GM15510 (cell line): Measurements from ENCODE around the gene CCL13.

Source experiments
- POLR2A ChIP-seq: IDR thresholded peaks from 3 replicates; pipeline ENCODE4 v1.6.1; 2011; ENCODE audit warnings: borderline replicate concordance; ENCODE audit not compliant: insufficient read length; ENCODE audit errors: extremely low read depth

Gene CCL13

DNA sequence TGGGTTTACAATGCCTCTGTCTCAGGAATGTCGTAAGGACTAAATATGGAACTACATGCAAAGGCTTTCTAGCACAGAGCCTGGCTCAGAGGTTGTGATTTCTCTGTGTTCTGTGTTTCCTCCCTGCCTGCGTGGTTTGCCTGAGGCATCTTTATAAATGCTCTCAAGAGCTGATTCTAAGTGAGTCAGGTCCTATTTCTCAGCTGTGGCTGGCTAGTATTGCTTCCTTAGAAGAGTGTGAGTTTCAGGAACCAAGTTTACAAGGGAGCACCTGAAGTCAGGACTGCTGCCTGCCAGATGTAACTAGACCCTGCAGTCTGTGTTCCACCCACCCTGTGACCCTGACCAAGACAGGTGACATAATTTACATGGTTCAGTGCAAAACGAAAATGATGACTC, 14.7 kb downstream of the CCL13 start:
- no peak for TF ChIP-seq POLR2A

DNA sequence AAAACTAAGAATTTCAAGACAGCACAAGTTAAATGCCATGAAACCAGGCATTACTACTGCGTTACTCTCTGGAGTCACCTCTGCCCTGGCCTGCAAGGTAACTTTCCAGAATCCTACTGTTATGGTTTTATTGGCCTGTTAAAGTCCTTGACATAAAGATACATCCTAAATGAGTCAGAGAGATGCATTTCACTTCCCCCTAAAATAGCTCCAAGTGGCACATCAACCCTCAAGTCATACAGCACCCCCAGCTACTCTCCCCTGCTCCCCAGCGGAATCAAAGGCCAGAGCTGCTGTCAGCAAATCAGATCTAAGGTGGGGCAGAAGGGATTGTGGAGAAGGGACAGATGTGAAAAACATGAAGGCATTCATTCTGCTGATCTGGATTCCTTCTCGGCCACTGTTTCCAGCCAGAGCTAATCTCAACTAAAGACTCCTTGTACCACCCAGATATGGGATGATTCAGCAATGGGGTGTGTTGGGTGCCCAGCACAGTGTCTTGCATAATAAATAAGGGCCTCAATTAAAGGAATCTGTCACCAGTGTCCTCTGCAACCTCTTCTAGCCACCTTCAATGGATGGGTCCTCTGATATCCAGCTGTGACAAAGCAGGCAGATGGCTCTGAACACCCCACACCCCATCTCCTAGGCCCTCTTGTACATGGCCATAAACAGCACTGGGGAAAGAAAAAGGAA, 15.3 kb downstream of the CCL13 start:
- TF ChIP-seq POLR2A = no peak

DNA sequence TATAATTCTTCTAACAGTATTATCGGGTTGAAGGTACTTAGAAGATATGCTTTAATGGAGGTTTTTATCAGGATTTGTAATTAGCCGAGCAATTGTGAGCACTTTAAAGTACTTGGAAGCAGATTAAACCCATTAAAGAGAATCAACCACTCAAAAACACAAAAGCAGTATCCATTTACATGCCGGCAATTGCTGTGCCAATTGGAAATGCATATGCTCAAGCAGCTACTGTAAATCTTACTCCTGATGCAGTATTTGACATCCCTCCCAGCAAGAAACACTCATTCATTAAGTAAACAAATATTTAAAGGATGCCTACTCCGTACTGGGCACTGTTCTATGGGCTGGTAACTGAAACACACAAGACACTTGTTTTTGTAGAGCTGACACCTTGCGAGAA, 18.2 kb downstream of the CCL13 start:
- no peak for TF ChIP-seq POLR2A

- no peak for TF ChIP-seq POLR2A
Measured at GRCh38 chr17:34375426-34375997, 19.2 kb downstream of the CCL13 start.

DNA sequence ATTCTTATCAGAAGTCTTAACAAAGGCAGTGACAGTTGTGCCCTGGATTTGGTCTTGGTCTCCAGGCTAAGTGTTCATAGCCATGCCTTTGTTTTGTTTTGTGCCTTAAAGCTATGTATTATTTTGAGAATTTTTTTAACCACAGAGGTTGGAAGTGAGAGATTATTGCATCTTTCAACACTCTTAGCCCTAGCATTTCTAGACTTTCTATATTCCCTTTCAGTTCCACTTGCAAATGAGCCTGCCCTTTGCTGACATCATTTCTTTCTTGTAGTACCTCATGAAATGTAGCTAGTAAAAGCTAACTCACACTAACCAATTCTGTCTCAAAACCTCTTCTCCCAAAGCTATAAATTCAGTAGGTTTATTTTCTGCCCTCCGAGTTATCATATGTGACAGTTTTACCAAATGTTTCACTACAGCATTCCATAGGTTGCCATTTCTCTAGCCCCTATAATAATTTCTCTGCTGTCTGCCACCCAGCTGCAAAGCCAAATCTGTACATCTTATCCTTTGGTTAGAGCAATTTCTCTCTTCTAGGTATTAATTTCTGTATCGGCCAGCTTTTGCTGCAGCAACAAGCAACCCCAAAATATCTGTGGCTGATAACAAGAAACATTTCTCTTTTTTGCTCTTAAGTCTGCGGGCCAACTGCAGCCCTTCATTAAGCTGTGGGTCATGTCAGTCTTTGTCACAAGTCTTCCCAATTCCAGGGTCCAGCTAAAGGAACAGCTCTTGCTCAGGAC, 21.0 kb downstream of the CCL13 start:
- TF ChIP-seq POLR2A = no peak

DNA sequence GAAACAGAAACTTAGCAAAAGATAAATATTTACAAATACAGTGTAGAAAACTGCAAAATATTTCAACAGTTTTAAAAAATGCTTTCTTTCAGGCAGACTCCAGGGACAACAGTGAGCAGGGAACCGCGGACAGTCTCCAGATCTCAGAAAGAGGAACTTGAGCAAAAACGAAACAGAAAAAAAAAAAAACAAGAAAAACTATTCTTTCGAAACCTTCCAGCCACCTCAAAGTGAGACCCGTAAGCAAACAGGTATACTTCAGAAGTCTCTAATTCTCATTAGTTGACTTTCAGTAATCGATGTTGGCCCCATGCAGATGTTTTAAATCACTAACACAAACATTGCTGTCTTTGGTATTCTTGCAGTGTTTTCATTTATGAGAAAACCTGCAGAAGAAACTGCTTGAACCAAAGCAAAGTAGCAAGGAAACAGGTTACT, 22.4 kb downstream of the CCL13 start:
- no peak for TF ChIP-seq POLR2A

DNA sequence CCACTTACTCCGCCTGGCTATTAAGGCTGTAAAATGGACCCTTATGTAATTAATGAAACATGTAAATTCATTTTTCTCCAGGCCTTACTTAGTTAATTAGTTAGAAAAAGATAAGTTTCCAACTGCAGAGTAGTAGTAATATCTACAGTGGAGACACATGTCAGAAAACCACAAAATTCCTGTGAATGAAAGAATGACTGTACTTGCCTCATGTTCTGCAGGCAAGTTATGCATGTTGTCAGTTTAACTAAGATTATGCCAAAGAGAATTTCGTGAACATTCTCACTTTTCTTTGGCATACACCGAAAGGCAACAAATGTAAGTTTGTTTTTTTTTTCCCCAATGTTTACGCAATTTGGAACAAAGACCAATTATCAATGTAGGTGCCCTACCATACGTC, 23.6 kb downstream of the CCL13 start:
- no peak for TF ChIP-seq POLR2A

DNA sequence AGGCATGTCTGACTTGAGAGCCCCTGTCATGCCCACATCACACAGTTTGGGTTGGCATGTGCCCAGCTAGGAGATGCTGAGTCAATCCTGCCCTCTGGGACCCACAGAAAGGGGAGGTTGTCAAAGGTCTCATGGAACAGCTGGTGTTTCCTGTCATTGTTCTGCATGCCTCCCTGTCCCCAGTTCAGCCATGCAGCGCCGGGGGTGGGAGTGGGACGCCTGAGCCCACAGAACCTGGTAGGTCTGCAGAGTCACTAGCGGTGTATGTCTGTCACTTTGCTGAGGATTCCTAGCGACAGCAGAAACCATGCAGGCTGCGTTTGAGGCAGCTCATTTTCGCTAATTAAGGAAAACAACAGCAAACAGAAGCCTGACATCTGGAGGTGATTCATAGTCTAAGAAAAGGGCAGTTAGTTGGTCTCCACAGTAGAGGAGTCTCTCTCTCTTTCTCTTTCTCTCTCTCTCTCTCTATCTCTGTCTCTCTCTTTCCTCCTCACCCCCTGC, 26.4 kb downstream of the CCL13 start:
- no peak for TF ChIP-seq POLR2A

DNA sequence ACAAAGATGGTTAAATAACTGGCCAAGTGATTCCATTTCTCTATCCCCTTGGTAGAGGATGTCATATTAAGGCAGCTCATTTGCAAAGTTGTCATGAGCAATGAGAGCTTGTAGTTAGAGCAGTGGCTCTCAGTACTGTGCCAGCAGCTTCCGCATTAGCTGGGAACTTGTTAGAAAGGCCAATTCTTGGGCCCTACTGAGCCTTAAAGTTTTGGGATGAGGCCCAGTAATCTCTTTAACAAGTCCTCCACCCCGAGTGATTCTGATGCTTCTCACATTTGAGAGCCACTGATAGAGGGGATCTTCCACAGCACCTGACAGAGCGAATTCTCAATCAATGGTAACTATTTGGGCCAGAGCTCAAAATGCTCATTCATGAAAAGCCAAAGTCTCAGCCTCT, 26.9 kb downstream of the CCL13 start:
- TF ChIP-seq POLR2A = no peak

GRCh38 chr17:34384271-34384670, 28.0 kb downstream of the CCL13 start:
- TF ChIP-seq POLR2A = no peak

DNA sequence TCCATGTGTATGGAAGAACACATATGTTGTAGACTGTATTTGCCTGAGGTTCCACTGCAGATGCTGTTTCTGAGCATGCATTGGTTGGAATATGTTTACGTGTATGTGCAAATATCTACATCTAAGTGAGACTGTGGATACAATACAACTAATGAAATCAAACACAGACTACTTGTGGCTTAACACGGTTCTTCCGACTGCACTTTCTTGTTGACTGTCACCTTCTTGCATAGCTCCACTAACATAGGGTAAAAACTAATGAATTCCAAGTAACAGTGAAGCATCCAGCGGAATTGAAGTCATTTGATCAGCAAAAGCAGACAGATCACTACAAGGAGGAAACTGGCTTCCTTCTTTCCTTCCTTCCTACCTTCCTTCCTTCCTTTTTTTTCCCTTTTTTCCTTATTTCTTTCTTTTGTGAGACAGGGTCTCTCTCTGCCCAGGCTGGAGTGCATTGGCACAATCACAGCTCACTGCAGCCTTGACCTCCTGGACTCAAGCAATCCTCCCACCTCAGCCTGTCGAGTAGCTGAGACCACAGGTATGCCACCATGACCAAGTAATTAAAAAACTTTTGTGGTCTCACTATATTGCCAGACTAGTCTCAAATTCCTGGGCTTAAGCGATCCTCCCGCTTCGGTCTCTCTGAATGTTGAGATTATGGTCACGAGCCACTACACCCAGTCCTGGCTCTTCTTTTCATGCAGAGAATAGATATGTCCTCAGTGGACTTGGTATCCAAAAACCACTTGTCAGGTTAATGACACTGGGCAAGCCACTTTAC, 28.7 kb downstream of the CCL13 start:
- TF ChIP-seq POLR2A = no peak

DNA sequence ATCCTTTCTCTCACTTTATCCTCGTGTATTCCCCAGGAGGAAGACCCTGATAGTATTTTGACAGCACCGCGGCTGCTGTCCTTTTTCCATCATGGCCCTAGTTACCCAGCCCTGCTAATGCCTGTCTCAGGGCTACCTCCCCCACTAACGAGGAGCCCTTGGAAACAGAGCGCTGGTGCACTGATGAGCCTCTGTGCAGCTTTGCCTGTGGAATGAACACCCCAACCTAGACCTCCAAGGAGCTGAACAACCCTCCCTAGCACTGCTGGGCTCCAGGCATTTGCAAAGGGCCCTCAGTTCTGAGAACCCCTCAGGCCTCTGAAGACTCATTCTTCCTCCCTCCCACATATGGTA, 30.0 kb downstream of the CCL13 start:
- no peak for TF ChIP-seq POLR2A

GRCh38 chr17:34386697-34387550, 30.6 kb downstream of the CCL13 start:
- no peak for TF ChIP-seq POLR2A

- TF ChIP-seq POLR2A = no peak
Measured at GRCh38 chr17:34387566-34387965, 31.3 kb downstream of the CCL13 start.
